AG04450 (cell line): Measurements from ENCODE around the gene GFPT2. TPM values are rescaled to one million over a fixed set of nuclear protein-coding genes. Genes with fewer than 3 reads are reported as not detected.

ENCODE experiments used
- CTCF ChIA-PET: fragments of 300-600, 350-600 bp; formaldehyde crosslinking; extraction: SDS; loops from one replicate; lab custom pipeline; 2022; ENCODE audit warnings: antibody characterized with exemption, inconsistent platforms; lab: Charles Lee
- POLR2A ChIA-PET: fragments of 350-600 bp; formaldehyde crosslinking; extraction: SDS; loops from one replicate; lab custom pipeline; 2021; ENCODE audit warnings: antibody characterized with exemption, inconsistent platforms; lab: Yijun Ruan, JAX
- DNase-seq: peaks from one replicate; pipeline ENCODE4 v3.0.0-alpha.2; 2011; ENCODE audit warnings: low read depth, low spot score
- H3K27ac ChIP-seq: one replicate; pipeline ENCODE4 v1.5.1; 2012; ENCODE audit warnings: low read depth, low read length, control low read depth
- H3K27me3 ChIP-seq: one replicate; pipeline ENCODE4 v1.6.0; 2012; ENCODE audit warnings: low read length; ENCODE audit not compliant: control insufficient read depth, insufficient read depth
- H3K4me3 ChIP-seq: 2 replicates; pipeline ENCODE4 v1.5.1; 2011; ENCODE audit warnings: mild to moderate bottlenecking, low read depth, low read length, control low read depth
- H3K9me3 ChIP-seq: 2 replicates; pipeline ENCODE4 v1.5.1; 2012; ENCODE audit warnings: low read length; ENCODE audit not compliant: control insufficient read depth, insufficient read depth
- polyA plus RNA-seq: library from polyadenylated mRNA; depleted of rRNA; stranded (reverse); fragments of >200 nt; gene quantifications from 2 replicates; pipeline ENCODE4 v1.2.3, GENCODE V29; 2011; rRNA removed
- TF ChIP-seq, protein P1 (sequence below): IDR thresholded peaks from 2 replicates; pipeline ENCODE4 v1.5.1; 2011; ENCODE audit warnings: low read depth, low read length, control low read depth, inconsistent platforms

GFPT2 gene
- polyA plus RNA-seq, 1 experiment: 15.1 TPM

DNA sequence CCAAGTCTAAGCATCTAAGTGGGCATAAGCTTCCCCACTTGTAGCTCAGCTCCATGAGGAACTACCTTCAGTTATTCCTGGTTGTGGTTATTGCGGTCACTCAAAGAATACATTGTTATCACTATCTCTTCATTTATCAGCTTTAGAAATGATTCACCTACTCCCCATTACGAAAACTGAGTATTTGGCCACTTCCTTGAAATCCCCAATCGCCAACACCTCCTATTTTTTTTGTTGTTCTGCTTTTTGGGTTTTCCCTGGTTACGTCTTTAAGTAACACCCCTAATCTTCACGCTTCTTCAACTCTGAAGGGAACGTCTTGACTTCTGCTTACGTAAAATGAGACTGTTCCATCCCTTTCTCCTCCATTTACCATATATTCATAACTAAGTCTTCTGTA lies 81.9 kb downstream of the GFPT2 start:
- H3K27me3 ChIP-seq: no peaks in the 10 kb centered on the region
- CTCF ChIA-PET: no interaction called here
- H3K4me3 ChIP-seq: no peak overlapping the region
- POLR2A ChIA-PET: no interaction called here
- TF ChIP-seq, protein P1, sequence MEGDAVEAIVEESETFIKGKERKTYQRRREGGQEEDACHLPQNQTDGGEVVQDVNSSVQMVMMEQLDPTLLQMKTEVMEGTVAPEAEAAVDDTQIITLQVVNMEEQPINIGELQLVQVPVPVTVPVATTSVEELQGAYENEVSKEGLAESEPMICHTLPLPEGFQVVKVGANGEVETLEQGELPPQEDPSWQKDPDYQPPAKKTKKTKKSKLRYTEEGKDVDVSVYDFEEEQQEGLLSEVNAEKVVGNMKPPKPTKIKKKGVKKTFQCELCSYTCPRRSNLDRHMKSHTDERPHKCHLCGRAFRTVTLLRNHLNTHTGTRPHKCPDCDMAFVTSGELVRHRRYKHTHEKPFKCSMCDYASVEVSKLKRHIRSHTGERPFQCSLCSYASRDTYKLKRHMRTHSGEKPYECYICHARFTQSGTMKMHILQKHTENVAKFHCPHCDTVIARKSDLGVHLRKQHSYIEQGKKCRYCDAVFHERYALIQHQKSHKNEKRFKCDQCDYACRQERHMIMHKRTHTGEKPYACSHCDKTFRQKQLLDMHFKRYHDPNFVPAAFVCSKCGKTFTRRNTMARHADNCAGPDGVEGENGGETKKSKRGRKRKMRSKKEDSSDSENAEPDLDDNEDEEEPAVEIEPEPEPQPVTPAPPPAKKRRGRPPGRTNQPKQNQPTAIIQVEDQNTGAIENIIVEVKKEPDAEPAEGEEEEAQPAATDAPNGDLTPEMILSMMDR: no peak
- no peak overlapping the region for H3K27ac ChIP-seq
- peaks cover 37% of the 10 kb centered on the region for H3K9me3 ChIP-seq
- no peak for DNase-seq

- H3K4me3 ChIP-seq: no peak overlapping the region
- no peaks in the 10 kb centered on the region for H3K27me3 ChIP-seq
- TF ChIP-seq, protein P1: no peak
- H3K9me3 ChIP-seq: peaks cover 66% of the 10 kb centered on the region
- CTCF ChIA-PET: no interaction called here
- DNase-seq: no peak
- POLR2A ChIA-PET: no interaction called here
- H3K27ac ChIP-seq: no peak overlapping the region
These were observed 93.9 kb downstream of the GFPT2 start for GRCh38 chr5:180259260-180259611.

- POLR2A ChIA-PET: no interaction called here
- peaks cover 86% of the 10 kb centered on the region for H3K9me3 ChIP-seq
- DNase-seq: no peak
- TF ChIP-seq, protein P1: no peak
- H3K27me3 ChIP-seq: no peaks in the 10 kb centered on the region
- no peak overlapping the region for H3K4me3 ChIP-seq
- H3K27ac ChIP-seq: no peak overlapping the region
- CTCF ChIA-PET: no interaction called here
These were observed 99.9 kb downstream of the GFPT2 start for GRCh38 chr5:180253036-180253824.

DNA sequence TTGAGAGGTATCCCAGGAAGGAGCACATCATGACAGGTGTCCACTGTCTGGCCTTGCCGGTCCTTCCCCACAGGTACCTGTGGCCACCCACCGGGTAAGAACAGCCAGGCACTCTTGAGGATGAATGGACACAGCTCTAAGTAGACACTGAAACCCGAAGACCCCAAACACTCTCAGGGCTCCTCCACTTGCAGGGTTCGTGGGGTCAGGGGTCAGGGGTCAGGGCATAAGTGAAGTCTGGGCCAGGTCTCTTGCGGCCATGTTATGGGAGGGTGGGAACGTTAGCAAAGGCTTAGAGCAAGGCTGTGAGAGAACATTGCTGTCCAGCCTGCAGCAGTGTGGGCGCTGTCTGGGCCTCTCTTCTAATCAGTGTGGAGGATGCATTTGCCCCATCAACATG lies 101.2 kb downstream of the GFPT2 start:
- Histone ChIP-seq H3K27ac (no peak overlapping the region), H3K9me3 (peaks cover 86% of the 10 kb centered on the region), H3K4me3 (no peak overlapping the region), H3K27me3 (no peaks in the 10 kb centered on the region)
- no peak for DNase-seq
- TF ChIP-seq, protein P1: no peak
- ChIA-PET POLR2A (no interaction called here), CTCF (no interaction called here)

- no peak overlapping the region for H3K4me3 ChIP-seq
- ChIA-PET POLR2A (no interaction called here), CTCF (no interaction called here)
- TF ChIP-seq, protein P1: no peak
- no peaks in the 10 kb centered on the region for H3K27me3 ChIP-seq
- no peak overlapping the region for H3K27ac ChIP-seq
- no peak for DNase-seq
- peaks cover 80% of the 10 kb centered on the region for H3K9me3 ChIP-seq
These were observed 102.0 kb downstream of the GFPT2 start for GRCh38 chr5:180251141-180251540.

Other genes with a start within 250 kb of the GFPT2 start
- gene RASGEF1C, start 144.1 kb downstream of the GFPT2 start, polyA plus RNA-seq: not detected in 2 replicates
- gene MAPK9, start 61.3 kb downstream of the GFPT2 start, polyA plus RNA-seq: 31.1 and 35.1 TPM in 2 replicates
- 18.8 and 21.5 TPM in 2 replicates for gene CNOT6, start 141.0 kb upstream of the GFPT2 start, polyA plus RNA-seq
- not detected in 2 replicates for gene SCGB3A1, start 238.2 kb upstream of the GFPT2 start, polyA plus RNA-seq